ENCODE results near the gene RAC2. TPM values are rescaled to one million over a fixed set of nuclear protein-coding genes. Genes with fewer than 3 reads are reported as not detected.

RAC2 gene
- total RNA-seq, 6 donors from 2014 or later = 22.1 to 126 (median 65.2) TPM

GRCh38 chr22:37274380-37274862 lies 30.4 kb upstream of the RAC2 start:
- no peaks in the 10 kb centered on the region for H3K36me3 ChIP-seq
- no peaks in the 10 kb centered on the region for H3K9me3 ChIP-seq
- peaks cover 0 to 17% (median 6%) of the 10 kb centered on the region in 4 donors for H3K4me1 ChIP-seq
- TF ChIP-seq CTCF (IDR thresholded peaks at IDR 0.05) (no peak), POLR2A (IDR thresholded peaks at IDR 0.05) (no peak), EP300 (IDR thresholded peaks at IDR 0.05) (no peak), POLR2AphosphoS5 (IDR thresholded peaks at IDR 0.05) (no peak)
- peak in 1 of 2 donors; percentile 79 for DNase-seq
- peak; percentile 15 to 81 for ATAC-seq (ENCODE audit: low FRiP score in 2 of 2)
- WGBS, 2 donors = 60 to 84% methylated on average over 8 to 12 of the region's 12 CpGs
- H3K27me3 ChIP-seq = no peaks in the 10 kb centered on the region
- H3K4me3 ChIP-seq = no peak overlapping the region
- peak overlapping the region in 2 of 4 donors; percentile 30 to 48 for H3K27ac ChIP-seq

GRCh38 chr22:37273846-37274225 lies 29.8 kb upstream of the RAC2 start:
- Histone ChIP-seq H3K27me3 (no peaks in the 10 kb centered on the region), H3K27ac (peak overlapping the region in 2 of 4 donors; percentile 30 to 48), H3K9me3 (no peaks in the 10 kb centered on the region), H3K36me3 (no peaks in the 10 kb centered on the region), H3K4me1 (peaks cover 0 to 17% (median 6%) of the 10 kb centered on the region in 4 donors), H3K4me3 (no peak overlapping the region)
- DNase-seq = no peak
- ATAC-seq (ENCODE audit: low FRiP score in 2 of 2) = peak in 1 of 2 donors; percentile 7
- 63 to 64% methylated on average over 8 of the region's 8 CpGs for WGBS, 2 donors
- TF ChIP-seq POLR2A (IDR thresholded peaks at IDR 0.05) (no peak), CTCF (IDR thresholded peaks at IDR 0.05) (no peak), POLR2AphosphoS5 (IDR thresholded peaks at IDR 0.05) (no peak), EP300 (IDR thresholded peaks at IDR 0.05) (no peak)

- Histone ChIP-seq H3K9me3 (no peaks in the 10 kb centered on the region), H3K4me1 (peaks cover 0 to 17% (median 6%) of the 10 kb centered on the region in 4 donors), H3K27ac (no peak overlapping the region), H3K36me3 (no peaks in the 10 kb centered on the region), H3K27me3 (no peaks in the 10 kb centered on the region), H3K4me3 (no peak overlapping the region)
- no peak for DNase-seq
- 65 to 68% methylated on average over 17 of the region's 17 CpGs for WGBS, 2 donors
- TF ChIP-seq CTCF (IDR thresholded peaks at IDR 0.05) = no peak
- TF ChIP-seq POLR2A (IDR thresholded peaks at IDR 0.05) = no peak
- no peak for TF ChIP-seq POLR2AphosphoS5 (IDR thresholded peaks at IDR 0.05)
- TF ChIP-seq EP300 (IDR thresholded peaks at IDR 0.05) = no peak
- peak in 1 of 2 donors; percentile 61 for ATAC-seq (ENCODE audit: low FRiP score in 2 of 2)
Observed at GRCh38 chr22:37273126-37273845, 29.2 kb upstream of the RAC2 start.

GRCh38 chr22:37270928-37271650 lies 27.0 kb upstream of the RAC2 start:
- Histone ChIP-seq H3K27me3 (no peaks in the 10 kb centered on the region), H3K27ac (peak overlapping the region in 3 of 4 donors; percentile 11 to 32 (median 31)), H3K36me3 (no peaks in the 10 kb centered on the region), H3K4me3 (no peak overlapping the region), H3K4me1 (peaks cover 9 to 37% (median 19%) of the 10 kb centered on the region in 4 donors), H3K9me3 (no peaks in the 10 kb centered on the region)
- DNase-seq (peak in 1 of 2 donors; percentile 65), ATAC-seq (ENCODE audit: low FRiP score in 2 of 2) (peak; percentile 24 to 61)
- WGBS, 2 donors = 63 to 67% methylated on average over 8 of the region's 8 CpGs
- TF ChIP-seq POLR2A (IDR thresholded peaks at IDR 0.05) = no peak
- TF ChIP-seq POLR2AphosphoS5 (IDR thresholded peaks at IDR 0.05) = peak in 1 of 2 donors; percentile 50
